G401 (cell line): ENCODE measurements around the gene RBM17. TPM values are rescaled to one million over a fixed set of nuclear protein-coding genes. Genes with fewer than 3 reads are reported as not detected.
A peak's percentile ranks its signal among the peaks of the same experiment; 100 is the strongest.
"Not testable (repeated sequence)": the region's sequence is repeated elsewhere in the genome, so short reads cannot be mapped to it uniquely, and the experiment has no call there.

Experiments
- DNase-seq: peaks from one replicate; pipeline ENCODE4 v3.0.0-alpha.2; 2015; ENCODE audit warnings: low spot score
- in situ Hi-C: cut with HindIII; loops from 2 replicates; pipeline ENCODE4 v1.10.0; 2016; ENCODE audit warnings: low sequenced_read_pairs, mixed read lengths
- total RNA-seq: library from RNA; depleted of rRNA; stranded (reverse); fragments of >200 nt; shearing (Covaris generic); gene quantifications from 2 replicates; pipeline ENCODE4 v1.2.3, GENCODE V29; 2014; rRNA removed

Gene RBM17, protein sequence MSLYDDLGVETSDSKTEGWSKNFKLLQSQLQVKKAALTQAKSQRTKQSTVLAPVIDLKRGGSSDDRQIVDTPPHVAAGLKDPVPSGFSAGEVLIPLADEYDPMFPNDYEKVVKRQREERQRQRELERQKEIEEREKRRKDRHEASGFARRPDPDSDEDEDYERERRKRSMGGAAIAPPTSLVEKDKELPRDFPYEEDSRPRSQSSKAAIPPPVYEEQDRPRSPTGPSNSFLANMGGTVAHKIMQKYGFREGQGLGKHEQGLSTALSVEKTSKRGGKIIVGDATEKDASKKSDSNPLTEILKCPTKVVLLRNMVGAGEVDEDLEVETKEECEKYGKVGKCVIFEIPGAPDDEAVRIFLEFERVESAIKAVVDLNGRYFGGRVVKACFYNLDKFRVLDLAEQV
- total RNA-seq, result 28.6 and 41.9 TPM in 2 replicates

DNA sequence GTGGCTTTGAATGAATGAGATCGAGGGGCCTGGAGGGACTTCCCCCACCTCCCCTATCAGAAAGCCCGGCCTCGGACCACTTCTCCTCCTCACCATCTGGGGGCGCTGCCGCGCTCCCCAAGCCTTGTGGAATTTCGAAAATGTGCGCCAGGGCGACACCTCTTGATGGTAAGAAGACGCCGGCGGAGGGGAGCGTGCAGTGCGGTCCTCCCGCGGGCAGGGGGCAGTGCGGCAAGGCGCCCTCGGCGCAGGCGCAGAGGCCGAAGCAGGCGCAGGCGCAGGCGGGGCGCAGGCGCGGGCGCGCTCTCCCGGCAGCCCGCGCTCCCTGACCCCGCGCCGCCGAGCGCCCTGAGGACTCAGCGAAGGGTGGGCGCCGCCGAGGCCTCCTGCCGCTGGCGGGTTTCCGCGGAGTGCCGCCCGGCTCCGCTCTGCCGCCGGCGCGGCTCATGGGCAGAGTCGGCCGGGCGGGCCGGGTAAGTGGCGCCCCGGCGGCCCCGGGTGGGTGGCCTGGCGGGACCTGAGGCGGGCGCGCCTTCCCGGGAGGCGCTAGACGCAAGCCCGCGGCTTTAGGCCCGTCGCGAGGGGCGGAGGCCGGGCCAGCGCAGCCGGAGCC, at the start of gene RBM17:
Gene RBM17 (plus strand): TSS at position 314 of the 613 bp plus-strand sequence. CDS start 8,032 bp downstream, outside the sequence.
- in situ Hi-C loops, result no loop called here
- peak; percentile 95 for DNase-seq

DNA sequence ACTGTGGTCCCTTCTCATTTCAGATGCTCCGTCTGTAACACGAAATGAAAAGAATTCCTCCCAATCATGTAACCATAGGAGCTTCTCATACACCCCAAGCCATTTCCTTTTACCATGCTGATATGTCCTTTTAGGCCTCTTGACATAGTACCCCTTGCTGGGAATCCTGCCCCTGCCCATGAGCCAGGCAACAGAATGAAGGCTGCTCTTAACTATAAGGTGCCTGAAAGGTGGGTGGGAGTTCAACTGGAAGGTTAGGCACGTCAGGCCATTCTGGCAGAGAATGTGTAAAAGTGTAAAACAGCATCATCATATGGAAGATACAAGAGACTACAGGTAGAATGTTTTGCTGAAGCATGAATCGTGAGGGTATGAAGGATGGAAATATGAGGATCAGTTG, 49.1 kb upstream of the RBM17 start:
- no peak for DNase-seq
- in situ Hi-C loops, result no loop called here

DNA sequence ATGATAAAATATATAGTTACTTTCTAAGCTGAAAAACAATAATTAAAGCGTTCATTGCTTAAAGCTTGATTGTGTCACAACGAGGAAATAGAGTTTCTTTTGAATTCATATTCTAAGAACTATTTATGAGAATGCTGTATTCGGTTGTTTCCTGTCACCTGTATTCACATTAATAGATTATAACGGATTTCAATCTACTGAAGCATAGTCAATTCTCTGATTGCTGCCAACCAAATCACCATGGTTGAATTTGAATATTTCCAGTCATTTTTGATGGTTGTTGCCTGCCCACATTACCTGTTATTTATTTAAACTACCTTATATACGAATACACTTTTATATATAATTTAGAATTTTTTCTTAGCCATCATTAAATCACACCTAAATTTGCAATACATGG, 48.6 kb upstream of the RBM17 start:
- DNase-seq, result no peak
- in situ Hi-C loops, result no loop called here

DNA sequence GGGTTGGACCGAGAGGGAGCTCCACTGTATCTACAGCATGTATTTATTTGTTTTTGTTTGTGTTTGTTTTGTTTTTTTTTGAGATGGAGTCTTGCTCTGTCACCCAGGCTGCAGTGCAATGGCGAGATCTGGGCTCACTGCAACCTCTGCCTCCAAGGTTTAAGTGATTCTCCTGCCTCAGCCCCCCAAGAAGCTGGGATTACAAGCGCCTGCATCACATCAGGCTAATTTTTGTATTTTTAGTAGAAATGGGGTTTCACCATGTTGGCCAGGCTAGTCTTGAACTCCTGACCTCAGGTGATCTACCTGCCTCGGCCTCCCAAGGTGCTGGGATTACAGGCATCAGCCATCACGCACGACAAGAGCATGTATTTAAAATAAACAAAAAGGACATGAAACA, 45.5 kb upstream of the RBM17 start:
- DNase-seq, in situ Hi-C loops: not testable (repeated sequence)

DNA sequence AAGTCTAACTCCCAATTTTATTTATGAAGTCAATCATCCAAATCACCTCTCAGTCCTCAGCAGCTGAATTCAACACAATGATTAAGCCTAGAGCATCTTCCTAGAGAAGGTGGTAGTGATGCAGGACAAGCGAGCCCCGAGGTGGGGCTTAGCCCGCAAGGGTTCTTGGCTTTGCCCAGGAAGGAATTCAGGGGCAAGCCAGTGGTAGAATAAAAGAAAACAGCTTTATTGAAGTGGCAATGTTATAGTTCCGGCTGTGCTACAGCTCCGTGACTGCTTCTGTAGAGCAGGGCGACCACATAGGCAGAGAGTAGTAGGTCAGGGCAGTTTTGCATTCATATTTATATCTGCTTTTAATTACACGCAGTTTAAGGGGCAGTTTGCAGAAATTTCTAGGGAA, 44.8 kb upstream of the RBM17 start:
- DNase-seq, result no peak
- in situ Hi-C loops, result no loop called here

DNA sequence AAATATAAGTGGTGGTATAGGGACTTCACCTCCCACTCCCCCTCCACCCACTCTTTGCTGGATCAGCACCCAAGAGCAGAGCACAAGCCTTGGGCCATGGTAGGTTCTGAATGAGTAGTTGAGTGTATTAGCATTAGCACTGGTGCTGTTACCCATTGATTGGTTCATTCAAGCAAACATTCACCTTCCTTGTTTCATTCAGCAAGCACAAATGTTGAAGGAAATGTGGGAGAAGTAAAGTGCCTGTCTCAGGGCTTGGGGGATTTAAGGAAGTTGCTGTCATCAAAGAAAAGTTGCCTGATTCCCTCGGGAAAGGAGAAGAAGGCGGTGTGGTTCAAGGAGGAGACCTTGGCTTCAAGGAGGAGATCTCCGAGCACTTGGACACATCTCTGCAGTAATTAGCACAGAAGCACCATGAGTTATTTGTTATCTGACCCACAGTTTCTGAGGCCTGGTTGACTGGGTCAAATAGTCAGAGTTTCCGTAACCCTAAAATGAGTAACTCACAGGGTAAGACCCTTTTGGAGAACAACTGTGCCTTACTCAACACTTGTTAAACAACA, 44.0 kb upstream of the RBM17 start:
- in situ Hi-C loops, result no loop called here
- DNase-seq, result no peak

DNA sequence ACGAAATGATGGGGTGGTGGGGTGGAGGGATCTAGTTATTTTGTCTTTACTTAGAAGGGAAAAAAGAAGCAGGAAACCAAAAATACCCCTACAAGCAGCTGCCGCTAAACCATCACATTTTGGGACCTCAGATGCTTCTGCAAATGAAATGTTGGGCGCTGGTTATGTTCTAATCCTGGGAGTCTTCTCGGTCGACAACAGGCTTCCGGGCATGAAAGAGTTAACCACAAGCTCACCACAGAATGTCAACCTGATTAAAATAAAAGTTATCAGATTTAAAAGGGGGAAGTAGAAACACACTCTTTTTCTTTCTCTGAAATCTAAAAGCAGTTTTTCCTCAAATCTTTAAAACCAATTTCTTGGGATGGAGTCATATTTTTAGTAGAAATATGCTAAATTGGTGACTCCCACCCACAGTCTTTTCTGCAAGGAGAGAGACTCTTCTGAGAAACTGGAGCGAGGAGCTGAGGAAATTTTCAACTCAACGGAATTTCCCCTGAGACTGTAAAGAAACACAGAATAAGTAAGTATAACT, 43.5 kb upstream of the RBM17 start:
- in situ Hi-C loops, result no loop called here
- DNase-seq, result no peak

DNA sequence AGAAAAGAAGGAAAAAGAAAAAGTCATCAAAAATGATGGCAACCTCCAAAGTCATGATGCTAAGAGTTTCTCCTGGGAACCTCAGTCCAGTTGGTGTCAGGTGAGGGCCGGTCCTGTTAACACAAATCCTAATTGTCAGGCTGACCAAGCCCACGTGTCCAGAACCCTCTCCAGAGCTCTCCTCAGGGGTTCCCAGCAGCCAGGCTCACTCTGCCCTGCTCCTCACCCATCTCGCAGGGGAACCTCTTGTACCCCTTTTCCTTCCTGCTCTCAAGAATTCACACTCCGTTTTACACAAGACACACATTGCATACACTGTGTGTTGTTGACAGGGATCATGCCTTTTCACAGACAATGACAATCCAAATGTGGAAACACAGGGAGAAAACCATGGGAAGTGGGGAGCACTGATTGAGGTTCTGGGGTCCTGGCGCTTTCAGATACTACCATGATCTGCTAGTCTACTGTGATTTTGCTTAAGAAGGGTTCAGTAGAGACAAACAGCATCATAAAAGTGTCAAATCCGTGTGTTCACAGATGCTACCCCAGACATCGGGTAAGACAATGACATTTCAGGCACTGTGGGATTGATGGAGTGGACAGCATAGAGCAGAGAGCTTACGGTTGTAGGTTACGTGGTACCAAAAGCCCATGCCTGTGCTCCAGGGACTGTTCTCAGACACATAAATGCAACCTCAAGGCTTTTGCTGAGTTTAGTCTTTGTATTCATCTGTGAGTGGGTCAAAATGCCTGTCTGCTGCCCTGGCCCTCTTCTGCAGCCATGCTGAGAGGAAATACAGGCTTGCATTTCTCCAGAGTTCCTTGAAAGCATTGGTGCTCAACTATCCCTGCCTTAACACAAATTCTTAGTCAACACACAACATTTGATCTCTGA, 42.7 kb upstream of the RBM17 start:
- no peak for DNase-seq
- in situ Hi-C loops, result no loop called here

DNA sequence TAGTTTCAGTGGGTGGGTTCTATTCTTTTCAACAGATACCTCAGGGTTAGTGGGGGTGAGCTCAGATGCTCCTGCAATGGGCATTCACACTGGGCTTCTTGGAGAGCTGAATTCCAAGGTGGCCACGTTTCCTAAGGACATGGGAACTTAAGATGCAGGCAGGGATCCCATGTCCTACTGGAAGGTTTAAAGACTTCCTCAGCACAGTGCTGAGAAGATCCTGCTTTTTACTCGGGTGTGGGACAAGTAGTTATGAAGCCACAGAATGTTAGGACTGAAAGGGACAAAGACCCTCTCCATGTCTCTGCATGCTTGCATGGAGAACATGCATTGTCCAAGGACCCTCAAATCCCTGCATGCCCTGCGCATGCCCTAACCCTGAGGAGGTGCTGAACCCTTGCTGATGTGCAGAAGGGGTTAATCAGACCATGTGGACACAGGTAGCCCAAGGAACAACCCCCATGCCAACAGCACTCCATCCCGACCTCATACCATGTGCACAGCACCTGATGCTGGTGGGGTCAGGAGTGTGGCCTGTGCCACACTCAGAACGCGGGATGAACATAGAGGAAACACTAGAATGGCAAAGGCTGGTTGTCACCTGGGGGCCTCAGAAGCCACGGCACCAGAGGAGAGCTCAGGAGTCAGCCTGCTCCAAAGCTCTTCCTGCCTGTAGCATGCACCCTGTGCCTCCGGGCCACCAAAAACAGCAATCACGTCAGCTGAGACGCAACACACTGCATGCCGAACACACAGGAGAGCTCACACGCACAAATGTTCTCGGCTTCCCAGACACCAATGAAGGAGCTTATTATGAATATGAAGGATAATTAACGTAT, 41.8 kb upstream of the RBM17 start:
- no peak for DNase-seq
- in situ Hi-C loops, result no loop called here

DNA sequence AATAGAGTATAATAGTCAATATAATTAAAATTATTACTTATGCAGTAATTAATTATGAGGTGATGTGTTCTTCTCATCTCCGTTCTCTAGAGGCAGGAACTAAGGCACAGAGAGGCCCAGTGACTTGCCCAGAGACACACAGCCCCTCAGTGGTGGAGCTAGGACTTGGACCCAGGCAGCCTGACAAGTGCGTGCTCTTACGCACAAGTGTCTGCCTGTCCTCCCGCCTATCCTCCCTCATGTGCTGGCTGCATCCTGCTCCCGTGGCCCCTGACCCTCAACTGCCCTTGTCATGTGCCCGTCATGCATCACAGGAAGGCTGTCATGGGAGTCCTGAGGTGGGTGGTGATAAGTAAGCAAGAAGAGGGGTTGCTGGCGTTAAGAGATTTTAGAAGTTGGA, 41.0 kb upstream of the RBM17 start:
- no peak for DNase-seq
- in situ Hi-C loops, result no loop called here

DNA sequence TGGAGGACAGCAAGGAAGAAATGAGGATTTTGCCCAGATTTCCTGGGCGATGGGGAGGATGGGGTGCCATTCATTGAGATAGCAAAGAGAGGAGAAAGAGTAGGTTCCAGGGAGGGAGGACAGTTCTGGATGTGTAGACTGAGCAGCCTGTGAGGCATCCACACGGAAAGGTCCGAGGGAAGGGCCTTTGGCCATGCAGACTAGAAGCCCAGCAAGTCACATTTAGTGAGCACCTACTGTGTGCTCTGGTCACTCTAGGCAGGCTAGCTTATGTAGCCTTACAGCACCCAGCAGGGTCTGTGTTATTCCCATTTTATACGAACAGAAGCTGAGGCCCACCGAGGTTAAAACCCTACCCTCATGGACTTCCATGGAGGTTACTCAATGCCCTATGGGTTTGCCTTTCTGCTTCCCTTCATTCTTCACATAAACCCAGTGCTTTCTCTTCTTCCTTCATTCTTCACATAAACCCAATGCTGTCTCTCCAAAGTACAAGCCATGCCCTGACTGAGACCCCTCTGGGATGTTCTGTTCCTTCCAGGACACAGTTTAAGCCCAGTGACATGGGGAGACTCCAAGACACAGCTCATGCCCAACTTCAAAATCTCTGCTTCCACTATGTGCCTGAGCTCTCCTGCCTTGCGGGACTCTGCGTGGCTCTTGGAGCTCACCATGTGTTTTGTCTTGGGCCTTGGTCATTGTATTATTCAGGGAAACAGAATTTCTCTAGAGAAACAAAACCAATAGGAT, 40.4 kb upstream of the RBM17 start:
- in situ Hi-C loops, result no loop called here
- DNase-seq, result no peak

DNA sequence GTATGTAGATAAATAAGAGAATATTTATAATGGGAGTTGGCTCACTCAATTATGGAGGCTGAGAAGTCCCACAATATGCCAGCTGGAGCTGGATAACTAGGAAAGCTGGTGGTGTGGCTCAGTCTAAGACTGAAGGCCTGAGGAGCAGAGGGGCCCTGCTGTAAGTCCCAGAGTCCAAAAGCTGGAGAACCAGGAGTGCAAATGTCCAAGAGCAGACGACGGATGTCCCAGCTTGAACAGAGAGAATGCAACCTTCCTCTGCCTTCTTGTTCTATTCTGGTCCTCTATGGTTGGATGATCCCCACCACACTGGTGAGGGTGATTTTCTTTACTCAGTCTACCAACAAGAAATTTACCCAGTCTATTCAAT, 39.8 kb upstream of the RBM17 start:
- no peak for DNase-seq
- in situ Hi-C loops, result no loop called here

DNA sequence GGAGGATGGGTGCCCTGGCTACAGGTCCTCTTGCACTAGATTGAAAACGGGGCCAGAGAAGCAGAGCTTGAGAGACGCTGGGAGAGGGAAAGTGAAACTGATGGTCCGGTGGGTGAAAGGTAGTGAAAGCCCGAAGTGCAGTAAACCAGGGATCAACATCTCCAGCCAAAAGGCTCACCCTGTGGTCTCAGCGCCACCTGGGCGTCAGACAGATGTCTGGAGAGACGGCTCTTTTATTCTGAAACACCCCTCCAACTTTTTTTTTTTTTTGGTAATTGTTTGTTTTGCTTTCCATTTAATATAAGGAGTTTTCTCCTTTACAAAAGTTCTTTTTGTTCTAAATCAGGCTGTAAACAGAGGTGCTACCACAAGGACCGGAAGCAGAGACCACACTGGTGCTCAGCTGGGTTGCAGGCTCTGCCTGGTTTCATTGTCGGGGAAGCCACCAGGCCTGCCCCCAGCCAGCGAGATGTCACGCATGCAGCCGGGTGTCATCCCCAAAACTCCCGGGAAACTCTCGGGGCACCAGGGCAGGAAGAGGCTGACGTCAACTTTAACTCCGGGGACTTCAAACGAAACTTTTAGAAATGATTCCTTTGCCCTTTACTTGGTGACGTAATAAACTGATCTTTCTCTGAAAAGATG, 37.9 kb upstream of the RBM17 start:
- peak; percentile 5 for DNase-seq
- in situ Hi-C loops, result no loop called here

DNA sequence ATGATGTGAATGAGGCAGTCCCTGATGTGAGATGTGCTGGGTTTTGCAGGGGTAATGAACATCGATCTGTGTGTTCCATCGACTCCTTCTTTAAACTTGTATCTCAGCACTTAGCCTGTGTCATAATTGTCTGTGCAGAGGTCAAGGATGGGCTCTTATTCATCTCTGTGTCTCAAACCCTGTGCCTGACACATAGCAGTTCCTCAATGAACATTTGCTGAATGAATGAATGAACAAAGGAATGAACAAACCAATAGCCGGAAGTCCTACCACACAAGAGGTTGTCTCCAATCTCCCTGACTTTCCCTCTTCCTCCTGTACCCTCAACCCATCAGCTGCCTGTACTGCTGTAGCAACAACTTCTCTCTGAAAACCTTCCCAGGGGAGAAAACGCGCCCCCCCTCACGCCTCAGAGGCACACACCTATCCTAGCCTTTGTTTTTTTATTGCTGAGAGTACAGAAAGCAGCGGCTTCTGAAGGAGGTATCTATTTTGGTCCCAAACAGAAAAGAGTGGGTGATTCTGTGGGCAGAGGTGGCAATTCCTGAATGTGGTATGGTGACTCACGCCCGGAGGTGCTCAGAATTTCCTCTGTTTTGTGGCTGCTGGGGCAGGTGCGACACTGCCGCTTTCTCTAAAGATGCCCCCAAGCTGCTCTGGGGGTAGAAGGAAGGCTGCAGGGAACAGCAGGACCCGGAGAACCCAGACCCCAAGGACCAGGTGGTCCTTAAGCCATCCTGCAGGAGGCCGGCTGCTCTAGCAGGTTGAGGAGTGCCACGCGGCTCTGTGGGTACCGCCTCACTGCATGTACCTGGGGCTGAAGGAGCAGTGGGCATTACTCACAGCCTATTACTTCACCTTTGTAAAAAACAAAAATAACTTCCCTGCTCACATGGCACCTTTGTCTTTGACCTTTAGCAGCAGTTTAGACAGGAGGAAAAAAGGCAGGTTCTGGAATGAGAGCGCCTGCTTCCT, 36.3 kb upstream of the RBM17 start:
- DNase-seq, result no peak
- in situ Hi-C loops, result no loop called here

DNA sequence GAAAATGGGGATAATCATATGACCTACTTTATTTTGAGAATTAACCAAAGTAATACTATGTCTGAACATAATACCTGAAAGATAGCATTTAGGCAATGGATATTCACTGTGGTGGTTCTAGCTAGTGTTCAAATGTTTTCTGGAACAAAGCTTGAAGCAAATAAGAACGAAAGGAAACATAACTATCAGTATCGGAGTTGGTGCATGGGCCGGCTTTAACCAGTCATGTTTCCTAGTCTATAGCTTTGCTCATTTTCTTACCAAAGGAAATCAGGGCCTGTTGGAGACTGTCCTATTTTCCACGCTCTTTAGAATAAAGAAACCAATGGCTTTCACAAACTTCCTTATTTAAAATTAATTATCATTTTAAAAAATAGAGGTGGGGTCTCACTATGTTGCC, 35.5 kb upstream of the RBM17 start:
- DNase-seq, result no peak
- in situ Hi-C loops, result no loop called here

DNA sequence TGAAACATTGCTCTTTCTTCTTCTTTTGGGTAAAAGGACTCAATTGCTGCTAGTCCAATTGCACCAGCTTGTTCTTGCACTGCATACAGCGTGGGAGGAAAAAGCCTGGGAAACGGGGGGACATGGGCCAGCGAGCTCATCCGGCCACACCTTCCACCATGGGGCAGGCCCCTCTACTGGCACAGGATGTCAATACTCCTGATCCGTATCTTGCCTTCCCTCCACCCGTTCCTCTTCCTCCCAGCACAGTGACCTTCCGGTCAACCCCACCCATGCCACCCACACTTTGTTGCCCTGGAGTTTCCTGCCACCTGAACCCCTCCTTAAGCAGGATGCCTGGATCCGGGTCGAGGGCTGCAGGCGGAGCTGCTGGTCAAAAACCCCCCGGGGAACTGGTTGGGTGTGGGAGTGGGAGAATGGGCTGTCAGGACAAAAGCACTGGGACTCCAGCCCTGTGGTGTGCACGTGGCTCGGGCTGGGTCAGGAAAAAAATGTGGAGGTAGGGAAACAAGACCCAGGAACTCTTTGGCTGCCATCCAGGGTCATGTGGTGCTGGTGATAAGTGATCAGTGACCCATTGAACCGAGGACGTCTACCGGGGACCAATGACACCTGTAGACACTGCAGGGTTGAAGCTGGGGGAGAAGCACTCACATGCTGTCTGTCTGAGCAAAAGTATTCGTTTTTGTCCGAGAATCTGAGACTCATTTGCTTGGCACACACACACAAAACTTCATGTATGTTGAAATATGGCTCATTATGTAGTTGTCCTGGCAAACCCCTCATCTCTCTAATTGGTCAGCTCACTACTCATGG, 34.8 kb upstream of the RBM17 start:
- in situ Hi-C loops, result no loop called here
- no peak for DNase-seq
